Stomach (tissue), 4 donors: ENCODE measurements around the gene DNASE1L2.

Experiments used
- POLR2AphosphoS5 ChIP-seq, 3 donors: sonication (generic); formaldehyde crosslinking; IDR thresholded peaks; one replicate each; pipeline ENCODE4 v1.6.1; 2016; ENCODE audit warnings: antibody characterized with exemption in 3 of 3
- TF ChIP-seq, protein P1 (sequence below), 7 experiments: fragments of 450-650 bp in 4 of 7; fragments of 200-600 bp in 3 of 7; sonication (generic) in 3 of 7; IDR thresholded peaks; one replicate each; pipeline ENCODE4 v1.5.1; 2016 to 2019; ENCODE audit warnings: antibody characterized with exemption in 7 of 7, control low read depth in 2 of 7, mild to moderate bottlenecking in 1 of 7

- TF ChIP-seq POLR2AphosphoS5 (IDR thresholded peaks at IDR 0.05) = no peak
- TF ChIP-seq, protein P1, sequence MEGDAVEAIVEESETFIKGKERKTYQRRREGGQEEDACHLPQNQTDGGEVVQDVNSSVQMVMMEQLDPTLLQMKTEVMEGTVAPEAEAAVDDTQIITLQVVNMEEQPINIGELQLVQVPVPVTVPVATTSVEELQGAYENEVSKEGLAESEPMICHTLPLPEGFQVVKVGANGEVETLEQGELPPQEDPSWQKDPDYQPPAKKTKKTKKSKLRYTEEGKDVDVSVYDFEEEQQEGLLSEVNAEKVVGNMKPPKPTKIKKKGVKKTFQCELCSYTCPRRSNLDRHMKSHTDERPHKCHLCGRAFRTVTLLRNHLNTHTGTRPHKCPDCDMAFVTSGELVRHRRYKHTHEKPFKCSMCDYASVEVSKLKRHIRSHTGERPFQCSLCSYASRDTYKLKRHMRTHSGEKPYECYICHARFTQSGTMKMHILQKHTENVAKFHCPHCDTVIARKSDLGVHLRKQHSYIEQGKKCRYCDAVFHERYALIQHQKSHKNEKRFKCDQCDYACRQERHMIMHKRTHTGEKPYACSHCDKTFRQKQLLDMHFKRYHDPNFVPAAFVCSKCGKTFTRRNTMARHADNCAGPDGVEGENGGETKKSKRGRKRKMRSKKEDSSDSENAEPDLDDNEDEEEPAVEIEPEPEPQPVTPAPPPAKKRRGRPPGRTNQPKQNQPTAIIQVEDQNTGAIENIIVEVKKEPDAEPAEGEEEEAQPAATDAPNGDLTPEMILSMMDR (IDR thresholded peaks at IDR 0.05) = no peak
These were observed 9.3 kb upstream of the DNASE1L2 start for GRCh38 chr16:2226918-2227317.
